Stimulated activated CD8-positive, alpha-beta memory T cell treated with anti-CD3 and anti-CD28 coated beads, Interleukin-7, amount 100 ng/mL, for 4 hours (primary cell): ENCODE data around the gene ATRN.

Source experiments
- DNase-seq, 2 donors: peaks; one replicate each; pipeline ENCODE4 v3.0.0-alpha.2; 2020; ENCODE audit warnings: low read depth in 2 of 2

The ATRN gene

GRCh38 chr20:3658019-3658715, 187.3 kb downstream of the ATRN start:
- no peak for DNase-seq

GRCh38 chr20:3658716-3659491, 188.1 kb downstream of the ATRN start:
- DNase-seq: no peak

GRCh38 chr20:3659492-3660261, 188.9 kb downstream of the ATRN start:
- no peak for DNase-seq

GRCh38 chr20:3660262-3661059, 189.6 kb downstream of the ATRN start:
- DNase-seq: no peak

- no peak for DNase-seq
These were observed 190.4 kb downstream of the ATRN start for GRCh38 chr20:3661060-3661813.

- DNase-seq: no peak
These were observed 191.2 kb downstream of the ATRN start for GRCh38 chr20:3661814-3662665.

- no peak for DNase-seq
These were observed 192.3 kb downstream of the ATRN start, which contains the start of gene GFRA4 for GRCh38 chr20:3663031-3663701. Gene GFRA4 (minus strand): TSS chr20:3663399. CDS start chr20:3663399, 0 bp downstream.

- no peak for DNase-seq
These were observed 193.0 kb downstream of the ATRN start for GRCh38 chr20:3663858-3664257.

- no peak for DNase-seq
These were observed 196.7 kb downstream of the ATRN start for GRCh38 chr20:3667434-3668037.

GRCh38 chr20:3669710-3670367, 199.0 kb downstream of the ATRN start:
- DNase-seq: no peak

GRCh38 chr20:3670511-3670910, 199.7 kb downstream of the ATRN start:
- DNase-seq: no peak

GRCh38 chr20:3670945-3671344, 200.1 kb downstream of the ATRN start:
- DNase-seq: no peak

GRCh38 chr20:3671986-3672546, 201.2 kb downstream of the ATRN start:
- no peak for DNase-seq

- DNase-seq: no peak
These were observed 201.8 kb downstream of the ATRN start for GRCh38 chr20:3672547-3673171.

- no peak for DNase-seq
These were observed 202.6 kb downstream of the ATRN start for GRCh38 chr20:3673221-3674070.

GRCh38 chr20:3674447-3674846, 203.6 kb downstream of the ATRN start:
- no peak for DNase-seq
